HepG2 (cell line): ENCODE measurements around the gene PPP4R3A. TPM values are rescaled to one million over a fixed set of nuclear protein-coding genes. Genes with fewer than 3 reads are reported as not detected.

ENCODE experiments used
- ARID4A ChIP-seq: sonication (generic); formaldehyde crosslinking; IDR thresholded peaks from 2 replicates; pipeline ENCODE4 v1.5.0; 2020; ENCODE audit warnings: mild to moderate bottlenecking, missing genetic modification reagents, borderline replicate concordance
- ARNTL ChIP-seq: sonication (generic); formaldehyde crosslinking; IDR thresholded peaks from 2 replicates; pipeline ENCODE4 v1.4.0; 2020; ENCODE audit warnings: mild to moderate bottlenecking, missing genetic modification reagents
- ATAD3A ChIP-seq: sonication (generic); formaldehyde crosslinking; IDR thresholded peaks from 2 replicates; pipeline ENCODE4 v1.4.0; 2020; ENCODE audit warnings: missing genetic modification reagents
- FOXP1 ChIP-seq, 2 experiments: fragments of 450-650 bp in 1 of 2; IDR thresholded peaks; 2 replicates each; pipeline ENCODE4 v1.6.1; 2017 to 2018; ENCODE audit warnings: antibody characterized with exemption in 1 of 2
- KDM5B ChIP-seq: sonication (generic); formaldehyde crosslinking; IDR thresholded peaks from 2 replicates; pipeline ENCODE4 v1.4.0; 2020; ENCODE audit warnings: missing genetic modification reagents, mild to moderate bottlenecking, borderline replicate concordance
- MBD4 ChIP-seq: IDR thresholded peaks from 2 replicates; pipeline ENCODE4 v1.6.1; 2012; ENCODE audit warnings: low read length, inconsistent platforms, borderline replicate concordance
- MTA1 ChIP-seq: sonication (generic); formaldehyde crosslinking; IDR thresholded peaks from 2 replicates; pipeline ENCODE4 v1.4.0; 2020; ENCODE audit warnings: missing genetic modification reagents, mild to moderate bottlenecking, borderline replicate concordance
- MXD1 ChIP-seq: sonication (generic); formaldehyde crosslinking; IDR thresholded peaks from 2 replicates; pipeline ENCODE4 v1.4.0; 2020; ENCODE audit warnings: mild to moderate bottlenecking, missing genetic modification reagents
- POLR2A ChIP-seq, 2 experiments: IDR thresholded peaks; 2 replicates each; pipeline ENCODE4 v1.6.1; 2011; ENCODE audit warnings: low read depth in 2 of 2, low read length in 2 of 2, mild to moderate bottlenecking in 1 of 2, moderate library complexity in 1 of 2; ENCODE audit not compliant: insufficient read depth in 1 of 2
- PRPF4 ChIP-seq: fragments of 200-400 bp; formaldehyde crosslinking; IDR thresholded peaks from 2 replicates; pipeline ENCODE4 v1.6.1; 2016; ENCODE audit warnings: low read length, low read depth; ENCODE audit not compliant: poor library complexity, severe bottlenecking
- RERE ChIP-seq: IDR thresholded peaks from 2 replicates; pipeline ENCODE4 v1.6.1; 2016; ENCODE audit warnings: low read depth, missing genetic modification reagents, missing compliant biosample characterization
- TBL1XR1 ChIP-seq: fragments of 150-350 bp; IDR thresholded peaks from 2 replicates; pipeline ENCODE4 v1.6.1; 2014; ENCODE audit warnings: borderline replicate concordance, low read length; ENCODE audit not compliant: partially characterized antibody
- ZNF326 ChIP-seq: sonication (generic); formaldehyde crosslinking; IDR thresholded peaks from 2 replicates; pipeline ENCODE4 v1.4.0; 2020; ENCODE audit warnings: missing genetic modification reagents, borderline replicate concordance
- ZNF761 ChIP-seq: sonication (generic); formaldehyde crosslinking; conservative IDR thresholded peaks from 2 replicates; pipeline ENCODE4 v1.4.0; 2020; ENCODE audit warnings: mild to moderate bottlenecking, missing genetic modification reagents
- ZNF816 ChIP-seq: sonication (generic); formaldehyde crosslinking; IDR thresholded peaks from 2 replicates; pipeline ENCODE4 v1.8.0; 2022; ENCODE audit warnings: missing genetic modification reagents, mild to moderate bottlenecking, borderline replicate concordance
- ZSCAN31 ChIP-seq: sonication (generic); formaldehyde crosslinking; IDR thresholded peaks from 2 replicates; pipeline ENCODE4 v1.5.0; 2020; ENCODE audit warnings: low read depth, mild to moderate bottlenecking, missing genetic modification reagents
- polyA plus RNA-seq, 8 experiments: library from polyadenylated mRNA; depleted of rRNA in 3 of 8; stranded (reverse) in 7 of 8; unstranded in 1 of 8; fragments of >200 nt; fragmentation: Illumina TruSeq in 4 of 8; extraction: Trizol in 4 of 8; gene quantifications; 2 replicates each; pipeline versions ENCODE4 v1.2.1 to v1.2.3, GENCODE V29; 2011 to 2016; ENCODE audit warnings: low read depth in 4 of 8, missing spikeins in 1 of 8, mixed read lengths in 1 of 8; ENCODE audit not compliant: insufficient read depth in 1 of 8
- total RNA-seq, 5 experiments: library from RNA; depleted of rRNA; stranded (reverse); fragments of >200 nt; fragmentation: Illumina TruSeq; extraction: Trizol; gene quantifications; 2 replicates each; pipeline ENCODE4 v1.2.3, GENCODE V29; 2016; ENCODE audit warnings: low read depth in 1 of 5

PPP4R3A gene
- total and polyA plus RNA-seq, 2 of the 13 experiments (the other 11 are each of a cell fraction or from before 2014, with no cell fraction given) = 22.5 to 57.4 TPM

DNA sequence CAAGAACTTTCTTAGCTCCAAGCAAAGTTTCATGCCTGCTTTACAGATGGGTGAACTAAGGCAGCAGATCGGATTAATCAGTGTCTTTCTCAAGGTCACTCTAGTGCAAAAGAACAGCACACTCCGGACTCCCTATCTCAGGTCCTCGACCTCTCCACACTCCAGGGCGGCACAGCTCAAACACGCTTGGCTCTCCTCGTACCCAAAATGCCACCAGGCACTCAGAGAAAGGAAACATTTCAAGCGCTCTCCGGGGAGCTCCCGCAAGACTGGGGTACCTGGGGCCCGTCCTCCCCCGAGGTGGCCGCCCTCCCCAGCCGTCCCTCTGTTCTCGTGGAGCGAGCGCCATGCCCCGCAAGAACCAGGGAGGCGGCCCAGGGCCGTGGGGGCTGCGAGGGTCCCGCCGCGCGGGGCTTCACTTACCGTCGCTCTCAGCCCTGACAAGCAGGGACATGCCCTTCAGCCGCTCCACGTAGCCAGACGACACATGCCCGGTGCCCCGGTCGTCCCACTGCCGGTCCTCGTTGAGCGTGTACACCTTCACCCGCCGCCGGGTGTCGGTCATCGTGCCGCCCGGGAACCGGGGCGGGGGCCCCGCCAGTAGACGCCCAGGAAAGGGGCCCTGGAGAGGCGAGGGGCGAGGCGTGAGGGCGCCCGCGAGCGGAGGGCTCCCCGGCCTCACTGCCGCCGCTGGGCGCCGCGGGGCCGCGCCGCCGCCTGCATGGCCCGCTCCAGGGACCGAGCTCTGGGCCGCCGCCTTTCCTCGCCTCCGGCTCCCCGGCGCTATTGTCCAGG lies 830 bp downstream of the PPP4R3A start (continued):
- TF ChIP-seq ARNTL (CRISPR knock-in tag) (no peak), MTA1 (0 out of 2 replicates have a peak, but pooled peaks have one; percentile 27), KDM5B (CRISPR knock-in tag) (0 out of 2 replicates have a peak, but pooled peaks have one; percentile 47), POLR2A (IDR thresholded peaks at IDR 0.05; ENCODE audit: insufficient read depth in 1 of 2, low read depth in 2 of 2, low read length in 2 of 2) (peak; percentile 84 to 92), ATAD3A (no peak), ARID4A (CRISPR knock-in tag) (no peak; the same call in 1 of the 2 replicates), PRPF4 (no peak), FOXP1 (IDR thresholded peaks at IDR 0.05) (no peak), FOXP1 (CRISPR knock-in tag; IDR thresholded peaks at IDR 0.05) (no peak), ZSCAN31 (CRISPR knock-in tag) (peak; percentile 35; the same call in 1 of the 2 replicates), MBD4 (no peak), TBL1XR1 (no peak), ZNF761 (no peak), ZNF816 (CRISPR knock-in tag) (no peak), RERE (CRISPR knock-in tag) (no peak), MXD1 (CRISPR knock-in tag) (no peak), ZNF326 (no peak)
